HEK293 (cell line): ENCODE measurements around the gene RNF31.

ENCODE experiments used
- KLF16 ChIP-seq: fragments of 450-650 bp; formaldehyde crosslinking; IDR thresholded peaks from 2 replicates; pipeline ENCODE4 v1.5.1; 2017; ENCODE audit warnings: missing biosample characterization, missing genetic modification characterization
- TF ChIP-seq, protein P1 (sequence below): fragments of 450-650 bp; formaldehyde crosslinking; IDR thresholded peaks from 2 replicates; pipeline ENCODE4 v1.5.1; 2016; ENCODE audit warnings: missing biosample characterization, missing genetic modification characterization

DNA sequence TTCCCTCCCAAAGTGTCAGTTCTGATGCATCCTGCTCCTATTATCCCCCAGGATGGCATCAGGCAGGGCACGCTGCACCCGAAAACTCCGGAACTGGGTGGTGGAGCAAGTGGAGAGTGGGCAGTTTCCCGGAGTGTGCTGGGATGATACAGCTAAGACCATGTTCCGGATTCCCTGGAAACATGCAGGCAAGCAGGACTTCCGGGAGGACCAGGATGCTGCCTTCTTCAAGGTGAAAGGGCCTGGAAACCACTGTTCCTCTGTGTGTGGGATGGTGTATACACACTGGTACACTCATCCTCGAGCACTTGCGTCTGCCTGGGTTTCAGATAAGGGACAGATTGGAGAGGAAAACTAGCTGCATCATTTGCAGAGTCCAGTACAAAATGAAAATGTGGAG is 14.8 kb downstream of the RNF31 start:
- TF ChIP-seq, protein P1, sequence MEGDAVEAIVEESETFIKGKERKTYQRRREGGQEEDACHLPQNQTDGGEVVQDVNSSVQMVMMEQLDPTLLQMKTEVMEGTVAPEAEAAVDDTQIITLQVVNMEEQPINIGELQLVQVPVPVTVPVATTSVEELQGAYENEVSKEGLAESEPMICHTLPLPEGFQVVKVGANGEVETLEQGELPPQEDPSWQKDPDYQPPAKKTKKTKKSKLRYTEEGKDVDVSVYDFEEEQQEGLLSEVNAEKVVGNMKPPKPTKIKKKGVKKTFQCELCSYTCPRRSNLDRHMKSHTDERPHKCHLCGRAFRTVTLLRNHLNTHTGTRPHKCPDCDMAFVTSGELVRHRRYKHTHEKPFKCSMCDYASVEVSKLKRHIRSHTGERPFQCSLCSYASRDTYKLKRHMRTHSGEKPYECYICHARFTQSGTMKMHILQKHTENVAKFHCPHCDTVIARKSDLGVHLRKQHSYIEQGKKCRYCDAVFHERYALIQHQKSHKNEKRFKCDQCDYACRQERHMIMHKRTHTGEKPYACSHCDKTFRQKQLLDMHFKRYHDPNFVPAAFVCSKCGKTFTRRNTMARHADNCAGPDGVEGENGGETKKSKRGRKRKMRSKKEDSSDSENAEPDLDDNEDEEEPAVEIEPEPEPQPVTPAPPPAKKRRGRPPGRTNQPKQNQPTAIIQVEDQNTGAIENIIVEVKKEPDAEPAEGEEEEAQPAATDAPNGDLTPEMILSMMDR (tag by site-specific recombination), result no peak
- no peak for TF ChIP-seq KLF16 (tag by site-specific recombination)
